ENCODE measurements around the gene SUPT6H. TPM values are rescaled to one million over a fixed set of nuclear protein-coding genes. Genes with fewer than 3 reads are reported as not detected.

The SUPT6H gene
- total and polyA plus RNA-seq, 2 of the 8 experiments (the other 6 are each of a cell fraction or from before 2014, with no cell fraction given), result 32.0 to 59.9 TPM

DNA sequence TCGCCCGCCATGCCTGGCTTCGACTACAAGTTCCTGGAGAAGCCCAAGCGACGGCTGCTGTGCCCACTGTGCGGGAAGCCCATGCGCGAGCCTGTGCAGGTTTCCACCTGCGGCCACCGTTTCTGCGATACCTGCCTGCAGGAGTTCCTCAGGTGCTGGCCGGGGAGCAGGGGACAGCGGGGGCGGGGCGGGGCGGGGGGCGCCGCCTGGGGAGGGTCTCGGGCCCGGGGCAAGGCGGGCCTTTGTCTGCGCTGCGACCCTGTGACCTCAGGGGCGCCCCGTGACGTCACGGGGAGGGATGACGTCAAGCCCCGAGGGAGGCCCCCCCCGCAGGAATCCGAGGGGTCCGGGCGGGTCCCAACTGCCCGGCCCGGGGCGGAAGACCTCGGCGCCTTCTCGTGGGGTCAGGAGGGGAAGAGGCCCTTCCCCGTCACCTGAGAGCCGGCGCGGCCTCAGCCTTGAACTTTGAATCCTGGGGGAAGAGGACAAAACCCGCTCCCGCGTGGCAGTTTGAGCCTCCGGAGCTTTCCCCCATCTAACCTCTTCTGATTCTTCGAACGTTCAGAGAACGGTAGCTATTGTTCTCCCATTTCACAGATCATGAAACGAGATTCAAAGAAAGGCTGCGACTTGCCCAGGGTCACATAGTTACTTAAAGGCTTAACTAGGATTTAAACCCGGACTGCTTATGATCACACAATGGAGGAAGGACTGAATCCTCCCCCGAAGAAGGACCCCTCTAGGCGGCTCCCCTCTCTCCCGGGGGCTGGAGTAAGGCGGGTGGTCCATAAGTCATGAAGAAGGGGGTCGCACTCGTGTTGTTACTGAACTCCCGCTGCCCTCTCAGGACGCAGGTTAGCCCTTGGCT is 82.3 kb downstream of the SUPT6H start:
- H3K4me2 ChIP-seq (ENCODE audit: insufficient read depth in 1 of 2, low read depth in 2 of 2, low read length in 2 of 2), result peak overlapping the region; percentile 92 to 93
- peak overlapping the region; percentile 80; the same call in 1 of the 2 replicates for H2BK12ac ChIP-seq (ENCODE audit: low read depth, low read length)
- no peak overlapping the region for H2AFZ ChIP-seq (ENCODE audit: low read length)
- CTCF ChIA-PET (ENCODE audit: partially characterized antibody), result interaction anchor here (0.7 to 11.7 kb wide), 7 partner anchors 7 to 135 kb away, joined by 3 to 316 read pairs (median 9); partner anchors contain the start of genes NEK8, RPL23A and TLCD1
- no peaks in the 10 kb centered on the region for H3K9me3 ChIP-seq (ENCODE audit: insufficient read depth in 2 of 2, low read depth in 1 of 2, low read length in 1 of 2)
- peak overlapping the region; percentile 99 for H3K27ac ChIP-seq (ENCODE audit: low read depth, low read length)
- peaks cover 0 to 30% (median 25%) of the 10 kb centered on the region in 4 experiments; a peak in 6 of 7 replicates for H3K4me1 ChIP-seq (replicated peaks in 1 of 4; ENCODE audit: control insufficient read depth in 3 of 4, insufficient read depth in 4 of 4, low read length in 3 of 4)
- peak in 1 of 2 experiments; percentile 91 for DNase-seq (ENCODE audit: low read depth in 1 of 2, low spot score in 2 of 2)
- no peak for FAIRE-seq
- peak overlapping the region; percentile 95 for H4K5ac ChIP-seq (ENCODE audit: insufficient read length, low read depth, low read length)
- no peak overlapping the region for H3K14ac ChIP-seq (ENCODE audit: insufficient read length)
- H3K23ac ChIP-seq (ENCODE audit: insufficient read length), result no peak overlapping the region
- peaks cover 22 to 32% (median 23%) of the 10 kb centered on the region in 4 experiments for H3K36me3 ChIP-seq (ENCODE audit: control insufficient read depth in 2 of 4, insufficient read depth in 4 of 4, low read length in 3 of 4)
- no peaks in the 10 kb centered on the region for H3K27me3 ChIP-seq (replicated peaks in 1 of 4; ENCODE audit: control insufficient read depth in 3 of 4, extremely low read depth in 1 of 4, insufficient read depth in 3 of 4, low read length in 3 of 4)
- peaks cover 23% of the 10 kb centered on the region for H3K23me2 ChIP-seq (ENCODE audit: low read depth, low read length)
- H3K79me2 ChIP-seq (ENCODE audit: control insufficient read depth in 1 of 2, insufficient read depth in 2 of 2, low read length in 2 of 2), result peaks cover 19 to 38% of the 10 kb centered on the region in 2 experiments
- WGBS, 2 experiments (ENCODE audit: extremely low coverage in 1 of 2, insufficient coverage in 1 of 2, insufficient read length in 1 of 2, insufficient replicate concordance in 2 of 2, low coverage in 1 of 2, low lambda C conversion rate in 2 of 2, missing lambda C conversion rate in 1 of 2), result 1% methylated on average over 32 of the region's 61 CpGs; no CpG with 5 or more reads in 1 of the 2 experiments
- H4K91ac ChIP-seq (replicated peaks; ENCODE audit: insufficient read length, low read length), result peak overlapping the region; percentile 91
- H3K4me3 ChIP-seq (ENCODE audit: extremely low read depth in 1 of 4, insufficient read depth in 2 of 4, low read depth in 3 of 4, low read length in 4 of 4), result peak overlapping the region; percentile 94 to 99 (median 98)
- peak overlapping the region; percentile 98 for H3K56ac ChIP-seq (replicated peaks; ENCODE audit: insufficient read length, low read depth, low read length)
- H3K4ac ChIP-seq (replicated peaks; ENCODE audit: insufficient read length, low read depth, low read length), result peak overlapping the region; percentile 95
- H4K20me1 ChIP-seq (replicated peaks in 1 of 2; ENCODE audit: control insufficient read depth in 1 of 2, insufficient read depth in 2 of 2, low read length in 2 of 2), result peaks cover 25 to 28% of the 10 kb centered on the region in 2 experiments
- no peak overlapping the region for H2BK120ac ChIP-seq (replicated peaks; ENCODE audit: low read depth, low read length)
- peak overlapping the region; percentile 97 for H3K18ac ChIP-seq (ENCODE audit: extremely low read depth, low read length)
- peak overlapping the region; percentile 70; the same call in 1 of the 2 replicates for H2AK5ac ChIP-seq (ENCODE audit: low read depth, low read length)
- peak overlapping the region; percentile 72; the same call in 1 of the 2 replicates for H2BK15ac ChIP-seq (ENCODE audit: low read length)
- H3K9ac ChIP-seq (replicated peaks in 1 of 4; ENCODE audit: extremely low read depth in 1 of 4, low read depth in 3 of 4, low read length in 3 of 4), result peak overlapping the region; percentile 78 to 98 (median 97)
- H2BK20ac ChIP-seq (ENCODE audit: low read length), result peak overlapping the region; percentile 32; the same call in 1 of the 2 replicates
- peaks cover 14% of the 10 kb centered on the region; the same call in 1 of the 2 replicates for H3K79me1 ChIP-seq (ENCODE audit: low read depth, low read length)
- H4K8ac ChIP-seq (ENCODE audit: extremely low read depth, insufficient read depth, low read length), result peak overlapping the region; percentile 100
- peak overlapping the region; percentile 99 for H2BK5ac ChIP-seq (ENCODE audit: low read depth, low read length)
- POLR2A ChIA-PET (ENCODE audit: partially characterized antibody), result interaction anchor here (0.6 to 15.3 kb wide), 22 partner anchors 10 to 205 kb away, joined by 3 to 813 read pairs (median 4); partner anchors contain the start of genes FLOT2, NEK8, PROCA1 and RAB34
- TF ChIP-seq TBP (IDR thresholded peaks at IDR 0.05; ENCODE audit: low read depth, low read length) (peak; percentile 67), HDAC2 (IDR thresholded peaks at IDR 0.05; ENCODE audit: borderline replicate concordance in 1 of 2, low read depth in 2 of 2, low read length in 2 of 2) (peak in 1 of 2 experiments; percentile 31; a peak in 1 of 4 replicates), BACH1 (IDR thresholded peaks at IDR 0.05; ENCODE audit: low read length) (peak; percentile 40; the same call in 1 of the 2 replicates), POLR2A (IDR thresholded peaks at IDR 0.05; ENCODE audit: control extremely low read depth in 1 of 2, low read depth in 2 of 2, low read length in 2 of 2) (0 out of 3 replicates have a peak, but pooled peaks of 1 of the 2 experiments have one; percentile 93), TEAD4 (IDR thresholded peaks at IDR 0.05; ENCODE audit: low read depth, low read length) (peak; percentile 96), KDM4A (IDR thresholded peaks at IDR 0.05; ENCODE audit: low read depth, low read length, severe bottlenecking) (no peak), MAFK (IDR thresholded peaks at IDR 0.05; ENCODE audit: low read depth, low read length) (no peak), CHD2 (IDR thresholded peaks at IDR 0.05; ENCODE audit: low read length) (peak; percentile 38; the same call in 1 of the 2 replicates), TAF1 (IDR thresholded peaks at IDR 0.05; ENCODE audit: low read depth, low read length) (peak; percentile 66), NRF1 (IDR thresholded peaks at IDR 0.05; ENCODE audit: low read depth, low read length) (no peak), POLR2AphosphoS5 (IDR thresholded peaks at IDR 0.05; ENCODE audit: low read depth, low read length) (peak; percentile 66)

All from H1 (cell line).